Measurements from ENCODE around the gene ONECUT3. TPM values are rescaled to one million over a fixed set of nuclear protein-coding genes. Genes with fewer than 3 reads are reported as not detected.

ONECUT3 gene
- total RNA-seq, 2 donors from 2014 or later, result 0.05 TPM; not detected in 1

DNA sequence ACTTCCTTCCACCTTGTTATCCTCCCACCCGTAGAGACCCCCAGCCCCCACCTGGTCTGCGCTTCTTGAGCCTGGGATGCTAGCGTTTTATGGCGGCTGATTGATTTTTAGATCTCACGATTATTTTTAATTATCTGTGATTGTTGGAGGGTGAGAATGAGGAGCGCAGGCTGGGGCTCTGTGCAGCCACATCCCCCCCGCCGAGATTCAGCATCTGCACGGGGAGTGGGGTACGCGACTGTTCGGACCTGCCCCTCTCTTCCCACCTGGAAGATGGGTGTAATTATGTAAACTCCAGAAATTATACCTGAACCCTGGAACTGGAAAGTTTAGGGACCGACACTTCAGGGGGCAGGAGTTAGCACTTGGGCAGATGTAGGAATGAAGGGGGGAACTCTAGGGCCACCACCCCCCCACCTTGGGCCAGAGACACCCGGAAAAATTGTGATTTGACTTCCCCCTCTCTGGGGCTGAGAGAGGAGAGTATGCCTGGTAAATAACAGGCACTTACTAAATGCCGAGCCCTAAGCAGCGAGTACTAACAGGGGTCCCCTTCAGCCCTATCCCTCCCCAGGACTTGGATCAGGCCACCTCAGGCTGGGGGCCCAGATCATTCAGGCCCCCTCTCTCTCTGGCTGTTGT lies 1.8 kb upstream of the ONECUT3 start:
- Histone ChIP-seq H3K36me3 (no peaks in the 10 kb centered on the region), H3K9me3 (no peaks in the 10 kb centered on the region), H3K4me3 (no peak overlapping the region), H3K27ac (no peak overlapping the region), H3K27me3 (peaks cover 84% of the 10 kb centered on the region), H3K4me1 (peaks cover 10% of the 10 kb centered on the region), H3K9ac (ENCODE audit: low read depth in 2 of 2, low read length in 2 of 2) (no peak overlapping the region)
- TF ChIP-seq, protein P1, sequence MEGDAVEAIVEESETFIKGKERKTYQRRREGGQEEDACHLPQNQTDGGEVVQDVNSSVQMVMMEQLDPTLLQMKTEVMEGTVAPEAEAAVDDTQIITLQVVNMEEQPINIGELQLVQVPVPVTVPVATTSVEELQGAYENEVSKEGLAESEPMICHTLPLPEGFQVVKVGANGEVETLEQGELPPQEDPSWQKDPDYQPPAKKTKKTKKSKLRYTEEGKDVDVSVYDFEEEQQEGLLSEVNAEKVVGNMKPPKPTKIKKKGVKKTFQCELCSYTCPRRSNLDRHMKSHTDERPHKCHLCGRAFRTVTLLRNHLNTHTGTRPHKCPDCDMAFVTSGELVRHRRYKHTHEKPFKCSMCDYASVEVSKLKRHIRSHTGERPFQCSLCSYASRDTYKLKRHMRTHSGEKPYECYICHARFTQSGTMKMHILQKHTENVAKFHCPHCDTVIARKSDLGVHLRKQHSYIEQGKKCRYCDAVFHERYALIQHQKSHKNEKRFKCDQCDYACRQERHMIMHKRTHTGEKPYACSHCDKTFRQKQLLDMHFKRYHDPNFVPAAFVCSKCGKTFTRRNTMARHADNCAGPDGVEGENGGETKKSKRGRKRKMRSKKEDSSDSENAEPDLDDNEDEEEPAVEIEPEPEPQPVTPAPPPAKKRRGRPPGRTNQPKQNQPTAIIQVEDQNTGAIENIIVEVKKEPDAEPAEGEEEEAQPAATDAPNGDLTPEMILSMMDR (IDR thresholded peaks at IDR 0.05), result no peak
- intact Hi-C loops (cut with DNase I), result no loop called here
- no peak for DNase-seq

DNA sequence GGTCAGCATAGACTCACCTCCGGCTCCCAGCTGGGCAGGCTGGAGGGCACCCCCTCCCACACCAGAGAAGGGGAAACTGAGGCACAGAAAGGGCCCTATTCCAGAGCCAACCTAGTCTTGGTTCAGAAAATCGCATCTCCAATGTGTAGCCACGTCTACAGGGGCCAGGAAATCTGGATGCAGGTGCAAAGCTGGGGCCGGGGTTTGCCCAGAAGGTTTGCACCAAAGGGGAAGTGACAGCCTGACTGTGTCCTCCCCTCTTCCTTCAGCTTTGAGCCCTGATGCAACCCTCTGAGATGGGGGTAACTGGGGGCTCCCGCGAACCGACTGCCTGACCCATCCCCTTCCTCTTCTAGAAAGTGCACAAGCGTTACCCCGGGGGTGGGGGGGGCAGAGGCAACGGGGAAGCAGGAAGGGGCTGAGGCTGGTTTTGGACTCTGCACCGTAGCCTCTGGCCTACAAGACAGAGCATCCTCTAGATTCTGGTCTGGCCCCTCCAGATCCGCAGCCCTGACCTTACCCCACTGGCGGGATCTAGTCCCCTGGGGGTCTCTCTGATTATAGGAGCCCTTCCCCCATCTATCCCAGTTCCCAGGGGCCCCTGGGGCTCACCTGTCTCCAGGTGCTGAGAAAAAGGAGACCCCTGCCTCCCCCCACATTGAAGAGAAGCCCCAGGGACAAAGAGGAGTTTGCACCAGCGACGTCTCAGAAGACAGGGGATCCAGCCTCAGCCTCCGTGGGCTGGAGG lies 1.1 kb upstream of the ONECUT3 start:
- Histone ChIP-seq H3K36me3 (no peaks in the 10 kb centered on the region), H3K9me3 (no peaks in the 10 kb centered on the region), H3K27ac (no peak overlapping the region), H3K27me3 (peaks cover 84% of the 10 kb centered on the region), H3K9ac (ENCODE audit: low read depth in 2 of 2, low read length in 2 of 2) (no peak overlapping the region), H3K4me3 (no peak overlapping the region), H3K4me1 (peaks cover 10% of the 10 kb centered on the region)
- TF ChIP-seq, protein P1 (IDR thresholded peaks at IDR 0.05), result no peak
- intact Hi-C loops (cut with DNase I), result no loop called here
- DNase-seq, result no peak

DNA sequence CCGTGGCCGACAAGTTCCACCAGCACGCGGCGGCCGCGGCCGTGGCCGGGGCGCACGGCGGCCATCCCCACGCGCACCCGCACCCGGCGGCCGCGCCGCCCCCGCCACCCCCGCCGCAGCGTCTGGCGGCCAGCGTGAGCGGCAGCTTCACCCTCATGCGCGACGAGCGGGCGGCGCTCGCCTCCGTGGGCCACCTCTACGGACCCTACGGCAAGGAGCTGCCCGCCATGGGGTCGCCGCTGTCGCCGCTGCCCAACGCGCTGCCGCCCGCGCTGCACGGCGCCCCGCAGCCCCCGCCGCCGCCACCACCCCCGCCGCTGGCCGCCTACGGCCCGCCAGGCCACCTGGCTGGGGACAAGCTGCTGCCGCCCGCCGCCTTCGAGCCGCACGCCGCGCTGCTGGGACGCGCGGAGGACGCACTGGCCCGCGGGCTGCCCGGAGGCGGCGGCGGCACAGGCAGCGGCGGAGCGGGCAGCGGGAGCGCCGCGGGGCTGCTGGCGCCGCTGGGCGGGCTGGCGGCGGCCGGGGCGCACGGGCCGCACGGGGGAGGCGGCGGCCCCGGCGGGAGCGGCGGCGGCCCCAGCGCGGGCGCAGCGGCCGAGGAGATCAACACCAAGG lies 821 bp downstream of the ONECUT3 start:
- peaks cover 87% of the 10 kb centered on the region for H3K27me3 ChIP-seq
- no peak overlapping the region for H3K9ac ChIP-seq (ENCODE audit: low read depth in 2 of 2, low read length in 2 of 2)
- TF ChIP-seq, protein P1 (IDR thresholded peaks at IDR 0.05), result no peak
- no peaks in the 10 kb centered on the region for H3K36me3 ChIP-seq
- no peaks in the 10 kb centered on the region for H3K9me3 ChIP-seq
- DNase-seq, result no peak
- no peak overlapping the region for H3K27ac ChIP-seq
- no peak overlapping the region for H3K4me3 ChIP-seq
- peaks cover 2% of the 10 kb centered on the region for H3K4me1 ChIP-seq
- intact Hi-C loops (cut with DNase I), result no loop called here

DNA sequence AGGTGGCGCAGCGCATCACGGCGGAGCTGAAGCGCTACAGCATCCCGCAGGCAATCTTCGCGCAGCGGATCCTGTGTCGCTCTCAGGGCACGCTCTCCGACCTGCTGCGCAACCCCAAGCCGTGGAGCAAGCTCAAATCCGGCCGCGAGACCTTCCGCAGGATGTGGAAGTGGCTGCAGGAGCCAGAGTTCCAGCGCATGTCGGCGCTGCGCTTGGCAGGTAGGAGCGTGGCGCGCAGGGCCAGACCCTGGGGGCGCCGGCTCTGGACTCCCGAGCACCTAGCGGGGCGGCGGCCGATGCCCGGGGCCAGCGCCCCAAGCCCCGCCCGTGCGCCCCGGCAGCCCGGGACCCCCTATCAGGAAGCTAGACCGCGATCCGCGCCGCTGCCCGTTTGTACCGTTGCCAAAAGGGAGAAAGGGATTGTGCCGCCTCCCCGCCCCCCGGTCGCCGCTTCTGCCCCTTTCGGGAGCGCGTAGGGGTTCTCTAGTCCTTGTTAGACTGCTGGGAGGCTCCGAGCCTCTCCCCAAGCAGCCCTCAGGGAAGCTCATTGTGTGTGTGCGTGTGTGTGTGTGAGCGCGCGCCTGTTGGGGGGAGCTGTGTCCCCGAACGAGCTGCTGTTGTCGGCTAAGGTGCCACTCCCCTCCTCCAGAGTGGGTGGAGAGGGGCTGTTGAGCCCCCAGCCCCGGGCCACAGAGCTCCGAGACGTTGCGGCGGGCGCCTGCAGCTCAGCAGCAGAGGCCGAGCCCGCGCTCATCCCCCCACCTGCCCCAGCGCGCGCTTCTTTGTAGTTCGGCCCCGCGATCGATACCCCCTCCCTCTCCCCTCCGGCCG lies 1.5 kb downstream of the ONECUT3 start:
- Histone ChIP-seq H3K9ac (ENCODE audit: low read depth in 2 of 2, low read length in 2 of 2) (no peak overlapping the region), H3K27ac (no peak overlapping the region), H3K4me1 (no peaks in the 10 kb centered on the region), H3K27me3 (peaks cover 84% of the 10 kb centered on the region), H3K4me3 (no peak overlapping the region), H3K36me3 (no peaks in the 10 kb centered on the region), H3K9me3 (no peaks in the 10 kb centered on the region)
- TF ChIP-seq, protein P1 (IDR thresholded peaks at IDR 0.05), result no peak
- DNase-seq, result no peak
- intact Hi-C loops (cut with DNase I), result no loop called here
